Panc1 (cell line): ENCODE data around the gene PQBP1.

ENCODE experiments used
- CTCF ChIP-seq: fragments of 450-650 bp; IDR thresholded peaks from 2 replicates; pipeline ENCODE4 v1.5.1; 2017; ENCODE audit warnings: mild to moderate bottlenecking
- TCF7L2 ChIP-seq: IDR thresholded peaks from 2 replicates; pipeline ENCODE4 v1.6.1; 2011; ENCODE audit warnings: mild to moderate bottlenecking, low read depth, low read length, inconsistent platforms

GRCh38 chrX:48917139-48918001, 19.6 kb downstream of the PQBP1 start:
- no peak for TF ChIP-seq TCF7L2
- TF ChIP-seq CTCF, result peak; percentile 98
